Large intestine (tissue), 3 donors: Measurements from ENCODE around the gene MRPL47. TPM values are rescaled to one million over a fixed set of nuclear protein-coding genes. Genes with fewer than 3 reads are reported as not detected.
A peak's percentile ranks its signal among the peaks of the same experiment; 100 is the strongest.

ENCODE experiments used
- DNase-seq, 2 donors: peaks; one replicate each; pipeline versions ENCODE4 v3.0.0 to v3.0.0-alpha.2; 2013
- H3K27ac ChIP-seq: one replicate; pipeline ENCODE4 v1.5.1; 2013; ENCODE audit warnings: low read length
- H3K27me3 ChIP-seq: 2 replicates; pipeline ENCODE4 v1.6.1; 2013; ENCODE audit warnings: low read length; ENCODE audit not compliant: control insufficient read depth, insufficient read depth
- H3K36me3 ChIP-seq: 2 replicates; pipeline ENCODE4 v1.6.1; 2013; ENCODE audit warnings: low read length; ENCODE audit not compliant: control insufficient read depth, insufficient read depth
- H3K4me1 ChIP-seq: one replicate; pipeline ENCODE4 v1.6.1; 2013; ENCODE audit warnings: low read length; ENCODE audit not compliant: control insufficient read depth, insufficient read depth
- H3K4me3 ChIP-seq: one replicate; pipeline ENCODE4 v1.5.1; 2013; ENCODE audit warnings: low read length
- H3K9me3 ChIP-seq: one replicate; pipeline ENCODE4 v1.6.1; 2013; ENCODE audit warnings: mild to moderate bottlenecking, low read depth, low read length, moderate library complexity; ENCODE audit not compliant: control insufficient read depth
- WGBS: methylation state at CpG from one replicate; pipeline ENCODE4 v1.1.5; 2013; ENCODE audit warnings: low lambda C conversion rate; ENCODE audit not compliant: insufficient coverage; 5-methylcytosine and 5-hydroxymethylcytosine counted together
- polyA plus RNA-seq: library from polyadenylated mRNA; unstranded; fragments of 120-200 nt; gene quantifications from one replicate; pipeline ENCODE4 v1.2.1, GENCODE V29; 2013

MRPL47 gene
- polyA plus RNA-seq, 1 donor: 39.1 TPM

DNA sequence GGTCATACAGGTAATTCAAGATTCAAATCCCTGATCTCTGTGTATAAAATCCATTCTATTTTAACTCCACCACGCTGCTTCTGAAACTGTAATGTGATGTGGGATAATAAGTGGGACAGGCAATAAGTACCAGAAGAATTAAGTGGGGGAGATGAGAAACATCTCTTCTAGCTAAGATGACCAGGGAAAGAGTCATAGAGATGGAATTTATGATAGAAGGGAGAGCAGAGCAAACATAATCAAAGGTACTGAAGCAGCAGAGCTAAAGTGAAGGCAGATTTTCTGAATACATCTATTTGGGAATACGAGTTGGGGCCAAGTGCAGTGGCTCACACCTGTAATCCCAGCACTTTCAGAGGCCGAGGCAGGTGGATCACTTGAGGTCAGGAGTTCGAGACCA, 4.9 kb downstream of the MRPL47 start:
- DNase-seq: no peak
- no CpG with 5 or more reads among the region's 4 CpGs for WGBS
- no peak overlapping the region for H3K4me3 ChIP-seq
- H3K27me3 ChIP-seq: no peaks in the 10 kb centered on the region
- H3K9me3 ChIP-seq: no peaks in the 10 kb centered on the region
- peaks cover 39% of the 10 kb centered on the region for H3K36me3 ChIP-seq
- H3K4me1 ChIP-seq: peaks cover 6% of the 10 kb centered on the region
- no peak overlapping the region for H3K27ac ChIP-seq

GRCh38 chr3:179591313-179591712, 13.1 kb downstream of the MRPL47 start:
- peak in 1 of 2 donors; percentile 6 for DNase-seq
- no peaks in the 10 kb centered on the region for H3K27me3 ChIP-seq
- H3K4me3 ChIP-seq: no peak overlapping the region
- WGBS: 100% methylated on average over 1 of the region's 1 CpG
- no peak overlapping the region for H3K27ac ChIP-seq
- no peaks in the 10 kb centered on the region for H3K9me3 ChIP-seq
- peaks cover 55% of the 10 kb centered on the region for H3K36me3 ChIP-seq
- H3K4me1 ChIP-seq: no peaks in the 10 kb centered on the region

DNA sequence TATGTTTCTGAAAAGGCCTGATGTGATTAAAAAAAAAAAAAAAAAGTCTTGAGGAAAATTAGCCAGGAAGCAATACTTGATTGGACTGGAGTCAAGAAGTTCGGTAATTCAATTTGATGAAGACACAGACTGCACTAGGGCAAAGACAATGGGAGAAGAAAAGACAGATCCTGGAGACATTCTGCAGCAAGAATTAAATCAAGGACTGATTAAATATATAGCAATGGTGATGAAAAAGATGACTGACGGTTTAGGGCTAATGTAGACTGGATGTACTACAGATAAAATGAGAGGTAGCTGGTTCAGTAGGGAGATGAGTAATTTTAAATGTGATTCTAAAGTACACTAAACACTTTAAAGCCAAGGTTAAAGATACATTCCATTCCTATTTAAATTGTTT, 13.8 kb downstream of the MRPL47 start:
- no peak for DNase-seq
- H3K36me3 ChIP-seq: peaks cover 56% of the 10 kb centered on the region
- H3K9me3 ChIP-seq: no peaks in the 10 kb centered on the region
- no peaks in the 10 kb centered on the region for H3K27me3 ChIP-seq
- no peaks in the 10 kb centered on the region for H3K4me1 ChIP-seq
- WGBS: 84% methylated on average over 2 of the region's 2 CpGs
- no peak overlapping the region for H3K27ac ChIP-seq
- H3K4me3 ChIP-seq: no peak overlapping the region

DNA sequence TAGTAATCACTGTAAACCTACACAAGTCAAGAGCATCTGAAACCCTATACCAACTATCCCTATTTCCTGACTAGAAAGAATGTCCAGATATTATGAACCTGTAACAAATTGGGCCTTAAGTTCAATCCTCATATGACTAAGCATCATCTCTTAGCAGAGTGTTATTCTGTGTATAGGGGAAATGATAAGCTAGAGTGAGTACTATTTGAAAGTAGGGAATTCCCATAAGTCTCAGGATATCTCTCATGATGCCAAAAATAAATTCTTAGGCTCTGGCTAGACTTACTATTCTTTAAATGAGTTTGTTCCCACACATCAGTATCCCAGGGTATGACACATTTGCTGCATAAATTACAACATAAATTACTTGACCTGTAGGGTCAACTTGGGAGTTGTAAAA, 15.3 kb downstream of the MRPL47 start:
- H3K4me1 ChIP-seq: no peaks in the 10 kb centered on the region
- DNase-seq: no peak
- H3K9me3 ChIP-seq: no peaks in the 10 kb centered on the region
- H3K27ac ChIP-seq: no peak overlapping the region
- no peak overlapping the region for H3K4me3 ChIP-seq
- peaks cover 64% of the 10 kb centered on the region for H3K36me3 ChIP-seq
- H3K27me3 ChIP-seq: no peaks in the 10 kb centered on the region

GRCh38 chr3:179580992-179581391, 23.4 kb downstream of the MRPL47 start:
- no peaks in the 10 kb centered on the region for H3K9me3 ChIP-seq
- no peak for DNase-seq
- no peaks in the 10 kb centered on the region for H3K27me3 ChIP-seq
- 100% methylated on average over 1 of the region's 1 CpG for WGBS
- H3K4me3 ChIP-seq: no peak overlapping the region
- H3K36me3 ChIP-seq: peaks cover 56% of the 10 kb centered on the region
- no peaks in the 10 kb centered on the region for H3K4me1 ChIP-seq
- no peak overlapping the region for H3K27ac ChIP-seq

DNA sequence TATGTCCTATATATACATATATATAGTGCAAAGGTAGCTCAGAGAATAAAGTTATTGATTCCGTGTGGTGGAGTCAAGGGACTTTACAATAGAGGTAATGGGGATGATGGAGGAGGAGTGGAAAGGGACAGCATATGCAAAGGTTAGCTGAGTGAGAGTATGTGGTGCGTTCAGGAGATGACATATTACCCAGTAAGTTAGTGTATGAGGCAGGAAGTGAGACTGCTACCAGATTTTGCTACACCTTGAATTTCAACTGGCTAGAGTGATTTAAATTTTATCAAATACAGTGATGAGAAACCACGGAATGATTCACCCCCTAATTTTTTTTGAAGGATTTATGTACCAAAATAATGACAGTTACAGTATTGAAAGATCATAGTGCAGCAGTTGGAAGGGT, 38.9 kb downstream of the MRPL47 start:
- Histone ChIP-seq H3K27me3 (no peaks in the 10 kb centered on the region), H3K27ac (no peak overlapping the region), H3K9me3 (no peaks in the 10 kb centered on the region), H3K36me3 (peaks cover 2% of the 10 kb centered on the region), H3K4me1 (no peaks in the 10 kb centered on the region), H3K4me3 (no peak overlapping the region)
- WGBS: 74% methylated on average over 3 of the region's 3 CpGs
- no peak for DNase-seq

- Histone ChIP-seq H3K27ac (peak overlapping the region; percentile 89), H3K4me1 (no peaks in the 10 kb centered on the region), H3K27me3 (no peaks in the 10 kb centered on the region), H3K4me3 (peak overlapping the region; percentile 95), H3K36me3 (no peaks in the 10 kb centered on the region), H3K9me3 (no peaks in the 10 kb centered on the region)
- DNase-seq: peak; percentile 44 to 78
- no CpG with 5 or more reads among the region's 40 CpGs for WGBS
Observed at GRCh38 chr3:179563271-179563783, 41.1 kb downstream of the MRPL47 start.

GRCh38 chr3:179562591-179563270, 41.7 kb downstream of the MRPL47 start, which contains the start of gene ACTL6A:
TSS of gene ACTL6A (plus strand) at chr3:179562926. CDS start at chr3:179563093, 167 bp downstream.
- H3K9me3 ChIP-seq: no peaks in the 10 kb centered on the region
- H3K27ac ChIP-seq: peak within 1 kb of the TSS; percentile 89
- no peaks in the 10 kb centered on the region for H3K4me1 ChIP-seq
- DNase-seq: peak; percentile 99 to 100
- H3K36me3 ChIP-seq: no peaks in the 10 kb centered on the region
- no CpG with 5 or more reads among the region's 55 CpGs for WGBS
- H3K27me3 ChIP-seq: no peaks in the 10 kb centered on the region
- peak within 1 kb of the TSS; percentile 95 for H3K4me3 ChIP-seq

- no peak for DNase-seq
- H3K27ac ChIP-seq: no peak overlapping the region
- no peaks in the 10 kb centered on the region for H3K9me3 ChIP-seq
- H3K27me3 ChIP-seq: no peaks in the 10 kb centered on the region
- no peaks in the 10 kb centered on the region for H3K4me1 ChIP-seq
- H3K4me3 ChIP-seq: no peak overlapping the region
- no peaks in the 10 kb centered on the region for H3K36me3 ChIP-seq
- no CpG with 5 or more reads among the region's 1 CpG for WGBS
Observed at GRCh38 chr3:179560791-179561190, 43.6 kb downstream of the MRPL47 start.

GRCh38 chr3:179558742-179559364, 45.6 kb downstream of the MRPL47 start:
- Histone ChIP-seq H3K4me1 (no peaks in the 10 kb centered on the region), H3K27ac (no peak overlapping the region), H3K36me3 (no peaks in the 10 kb centered on the region), H3K4me3 (no peak overlapping the region), H3K27me3 (no peaks in the 10 kb centered on the region), H3K9me3 (no peaks in the 10 kb centered on the region)
- DNase-seq: peak; percentile 40
- WGBS: no CpG with 5 or more reads among the region's 3 CpGs
